ENCODE data around the gene CLEC14A.

- no peak for TF ChIP-seq CTCF (IDR thresholded peaks at IDR 0.05)
- TF ChIP-seq POLR2AphosphoS5 (IDR thresholded peaks at IDR 0.05; ENCODE audit: insufficient read depth in 1 of 2, low read depth in 1 of 2), result no peak
These were observed 594 bp upstream of the CLEC14A start for GRCh38 chr14:38256533-38256840.

All from vagina (tissue), 2 donors.